Hematopoietic multipotent progenitor cell treated with erythropoietin and hydrocortisone succinate and interleukin-3 and kit ligand, for 8 days (in vitro differentiated cells): Measurements from ENCODE around the gene LRRC10B.

Experiments
- DNase-seq: peaks from one replicate; pipeline ENCODE4 v3.0.0-alpha.2; 2015

LRRC10B gene

GRCh38 chr11:61533039-61533375 is 24.5 kb downstream of the LRRC10B start:
- DNase-seq, result no peak

- no peak for DNase-seq
Measured at GRCh38 chr11:61533401-61533800, 24.9 kb downstream of the LRRC10B start.

- no peak for DNase-seq
Measured at GRCh38 chr11:61534025-61534932, 25.7 kb downstream of the LRRC10B start.

GRCh38 chr11:61534933-61535839 is 26.6 kb downstream of the LRRC10B start:
- no peak for DNase-seq

GRCh38 chr11:61535998-61536675 is 27.6 kb downstream of the LRRC10B start:
- no peak for DNase-seq

DNA sequence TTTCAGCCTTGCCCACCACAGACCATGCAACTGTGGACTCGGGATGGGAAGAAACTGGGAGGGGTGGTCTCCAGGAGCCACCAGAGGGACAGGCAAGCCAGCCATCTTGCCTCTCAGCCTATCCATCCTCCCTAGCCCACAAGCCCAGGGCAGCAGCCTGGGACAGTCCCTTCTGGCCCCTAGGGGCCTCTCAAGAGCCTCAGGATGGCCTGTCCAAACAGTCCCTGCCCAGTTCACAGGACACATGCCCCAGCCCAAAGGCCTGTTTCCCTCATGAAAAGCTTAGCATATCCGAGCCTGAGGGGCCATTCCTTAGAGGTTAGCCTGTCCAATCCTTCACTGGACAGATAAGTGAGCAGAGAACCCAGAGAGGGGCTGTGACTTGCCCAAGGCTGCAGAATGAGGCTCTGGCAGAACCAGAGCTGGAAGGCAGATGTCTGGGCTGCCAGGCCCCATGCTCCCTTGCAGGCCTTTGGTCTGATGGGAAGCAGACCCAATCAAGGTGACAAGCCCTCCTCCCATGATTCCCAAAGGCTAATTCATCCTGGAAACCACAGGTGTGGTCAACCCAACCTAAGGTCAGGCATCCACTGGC is 28.2 kb downstream of the LRRC10B start:
- DNase-seq, result no peak

- DNase-seq, result no peak
Measured at GRCh38 chr11:61537326-61537725, 28.8 kb downstream of the LRRC10B start.

GRCh38 chr11:61538636-61538961 is 30.1 kb downstream of the LRRC10B start:
- DNase-seq, result no peak

GRCh38 chr11:61539006-61539405 is 30.5 kb downstream of the LRRC10B start:
- DNase-seq, result no peak

DNA sequence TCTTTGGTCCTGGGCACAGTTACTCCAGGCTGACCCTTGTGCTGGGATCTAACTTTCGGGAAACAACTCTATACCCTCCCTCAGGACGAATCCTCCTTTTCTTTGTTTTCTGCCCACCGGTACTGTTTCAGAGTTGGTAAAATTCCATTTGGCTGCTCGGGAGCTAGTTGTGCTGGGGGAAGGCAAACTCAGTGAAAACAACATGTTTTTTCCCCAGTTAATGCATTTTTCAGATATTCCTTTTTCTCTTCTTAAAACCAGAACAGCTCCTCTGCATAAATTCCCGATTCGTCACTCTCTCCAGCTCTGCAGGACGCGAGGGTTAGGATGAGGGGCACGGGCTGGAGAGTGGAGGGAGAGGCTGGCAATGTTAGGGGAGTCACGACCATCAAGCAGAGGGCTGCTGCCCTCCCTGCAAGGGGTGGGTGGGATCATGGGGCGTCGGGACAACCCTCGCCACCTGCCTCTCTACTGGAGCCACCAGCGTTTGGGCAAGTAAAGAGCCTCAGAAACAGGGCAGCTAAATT is 31.3 kb downstream of the LRRC10B start:
- no peak for DNase-seq

DNA sequence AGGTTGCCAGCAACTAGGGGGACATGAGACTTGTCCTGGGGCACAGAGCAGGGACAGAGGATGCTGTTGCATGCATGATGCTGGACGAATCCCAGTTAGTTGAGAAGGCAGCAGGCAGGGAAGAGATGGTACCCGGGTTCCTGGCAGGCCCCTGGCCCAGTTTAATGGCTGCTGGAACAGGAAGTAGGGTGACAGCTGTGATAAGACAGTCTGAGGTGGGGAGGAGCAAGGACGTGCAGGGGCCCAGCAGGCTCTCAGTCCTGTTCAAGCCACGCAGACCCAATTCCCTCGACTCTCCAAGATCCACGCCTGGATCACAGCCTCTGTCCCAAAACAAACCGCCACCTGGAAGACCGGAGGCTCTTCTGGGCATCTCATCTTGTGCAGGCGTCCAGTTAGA is 32.0 kb downstream of the LRRC10B start:
- DNase-seq, result no peak

DNA sequence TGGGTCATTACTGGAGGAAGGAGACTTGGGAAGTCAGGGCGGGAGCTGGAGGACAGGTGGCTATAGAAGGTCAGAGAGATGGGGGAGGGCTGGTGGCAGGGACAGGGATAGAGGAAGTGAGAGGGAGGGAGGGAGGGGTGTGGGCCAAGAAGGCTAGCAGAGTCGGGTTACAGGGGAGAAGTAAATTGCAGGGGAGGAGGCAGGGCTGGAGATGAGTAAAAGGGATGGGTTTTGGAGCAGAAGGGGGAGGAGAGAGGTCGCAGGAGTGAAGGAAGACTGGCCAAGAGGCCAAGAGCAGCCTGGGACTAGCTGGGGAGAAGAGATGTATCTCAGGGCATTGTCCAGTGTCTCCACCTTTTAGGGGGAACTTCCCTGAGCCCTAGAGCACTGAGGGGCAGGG is 33.0 kb downstream of the LRRC10B start:
- no peak for DNase-seq

GRCh38 chr11:61542024-61542461 is 33.5 kb downstream of the LRRC10B start:
- no peak for DNase-seq

DNA sequence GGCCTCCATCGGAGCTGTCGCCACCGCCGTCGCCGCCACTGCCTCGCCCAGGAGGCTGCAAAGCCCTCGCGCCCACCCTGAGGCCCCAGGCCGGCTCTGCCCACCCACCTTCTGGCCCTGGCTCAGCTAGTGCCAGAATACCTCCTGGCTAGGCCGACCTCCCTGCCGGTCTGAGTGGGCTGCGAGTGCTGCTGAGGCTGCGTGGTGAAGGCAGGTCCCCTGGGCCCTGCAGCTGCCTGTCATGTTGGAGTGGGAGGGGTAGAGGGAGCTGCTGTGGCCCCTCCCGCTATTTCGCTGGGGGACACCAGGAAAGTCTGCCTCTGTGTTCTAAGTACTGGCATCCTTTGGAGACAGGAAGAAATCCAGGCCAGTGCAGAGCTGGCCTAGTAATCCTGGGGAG is 34.2 kb downstream of the LRRC10B start:
- no peak for DNase-seq

GRCh38 chr11:61543606-61544306 is 35.2 kb downstream of the LRRC10B start:
- no peak for DNase-seq

DNA sequence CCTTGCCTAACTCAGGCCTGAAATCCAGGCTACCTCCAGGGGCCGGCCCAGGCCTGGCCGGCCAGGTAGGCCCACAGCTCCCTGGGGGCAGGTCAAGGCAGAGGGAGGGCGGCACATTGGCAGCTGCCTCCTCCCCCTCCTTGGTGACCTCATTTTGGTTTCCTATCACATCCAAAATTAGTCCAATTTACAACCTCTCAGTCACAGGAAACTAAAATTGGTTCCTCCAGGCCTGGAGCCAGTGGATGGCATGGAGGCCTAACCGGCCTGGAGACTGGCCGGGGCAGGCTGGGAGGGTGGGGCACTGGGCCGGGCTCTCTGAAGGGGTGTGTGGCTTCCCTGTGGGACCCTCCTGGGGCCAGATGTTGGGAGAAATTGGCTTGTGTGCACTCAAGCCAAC is 35.9 kb downstream of the LRRC10B start:
- DNase-seq, result no peak

- peak; percentile 32 for DNase-seq
Measured at GRCh38 chr11:61545341-61545740, 36.8 kb downstream of the LRRC10B start.

- no peak for DNase-seq
Measured at GRCh38 chr11:61545921-61546320, 37.4 kb downstream of the LRRC10B start.

GRCh38 chr11:61546663-61547062 is 38.1 kb downstream of the LRRC10B start:
- no peak for DNase-seq

DNA sequence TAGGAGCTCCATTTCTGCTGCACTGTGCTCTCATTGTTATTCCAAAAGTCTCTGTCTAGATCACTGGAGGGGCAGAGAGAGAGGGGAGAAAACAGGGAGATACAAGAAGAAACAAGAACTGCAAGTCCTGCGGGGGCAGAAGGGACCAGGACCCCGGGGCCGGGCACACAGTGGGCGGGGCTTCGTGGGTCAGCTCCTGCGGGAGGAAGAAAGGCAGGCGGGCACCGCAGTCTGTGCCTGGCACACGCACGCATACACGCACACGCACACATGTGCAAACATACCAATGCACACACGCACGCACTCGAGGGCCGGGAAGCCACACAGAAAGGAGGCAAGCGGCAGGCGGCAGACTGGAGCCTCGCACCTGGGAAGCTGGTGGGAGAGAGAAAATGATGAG is 38.7 kb downstream of the LRRC10B start:
- DNase-seq, result no peak

- DNase-seq, result no peak
Measured at GRCh38 chr11:61549177-61549576, 40.6 kb downstream of the LRRC10B start.
